Testis (tissue), 2 donors: ENCODE measurements around the gene SLC4A11.

Experiments used
- POLR2A ChIP-seq: fragments of 450-650 bp; IDR thresholded peaks from one replicate; pipeline ENCODE4 v1.6.1; 2017; ENCODE audit warnings: antibody characterized with exemption, mild to moderate bottlenecking, moderate library complexity
- TF ChIP-seq, protein P1 (sequence below), 3 experiments: fragments of 450-650 bp in 2 of 3; fragments of 200-600 bp in 1 of 3; sonication (generic) in 1 of 3; IDR thresholded peaks; one replicate each; pipeline ENCODE4 v1.5.1; 2016 to 2019; ENCODE audit warnings: antibody characterized with exemption in 3 of 3, mild to moderate bottlenecking in 2 of 3, moderate library complexity in 1 of 3

DNA sequence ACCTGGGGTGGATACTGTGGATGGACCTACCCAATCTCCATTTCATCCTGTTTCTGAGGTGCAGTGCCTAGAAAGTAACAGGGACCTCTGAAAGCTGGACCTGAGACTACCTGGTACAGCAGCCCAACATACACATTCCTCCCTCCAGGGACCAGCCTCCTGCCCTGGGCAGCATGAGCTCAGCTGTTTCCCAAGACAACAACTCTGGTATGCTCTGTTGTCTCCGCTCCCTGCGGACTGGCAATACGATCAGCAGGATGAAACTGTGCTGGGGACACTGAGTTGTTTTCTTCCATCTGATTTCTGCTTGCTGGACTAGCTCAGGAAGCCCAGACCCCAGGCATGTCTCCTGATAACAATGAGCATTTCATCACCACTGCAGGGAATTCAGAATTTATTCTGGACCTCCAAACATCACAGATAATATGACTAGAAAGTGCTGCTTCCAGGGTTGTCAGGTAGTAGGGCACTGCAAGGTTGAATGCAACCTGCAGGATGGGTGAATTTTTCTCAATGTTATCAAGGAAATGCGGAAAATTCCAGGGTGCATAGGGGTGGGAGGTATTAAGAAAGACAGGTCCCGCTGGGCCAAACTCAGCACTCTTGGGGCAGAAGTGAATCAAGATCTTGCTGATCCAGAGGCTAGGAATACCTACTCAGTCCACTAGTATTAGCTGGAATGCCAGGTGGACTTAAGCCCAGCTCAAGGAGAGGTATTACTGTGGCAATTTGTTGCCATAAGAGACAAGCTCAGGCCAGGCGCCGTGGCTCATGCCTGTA lies 38.9 kb upstream of the SLC4A11 start:
- no peak for TF ChIP-seq POLR2A
- TF ChIP-seq, protein P1, sequence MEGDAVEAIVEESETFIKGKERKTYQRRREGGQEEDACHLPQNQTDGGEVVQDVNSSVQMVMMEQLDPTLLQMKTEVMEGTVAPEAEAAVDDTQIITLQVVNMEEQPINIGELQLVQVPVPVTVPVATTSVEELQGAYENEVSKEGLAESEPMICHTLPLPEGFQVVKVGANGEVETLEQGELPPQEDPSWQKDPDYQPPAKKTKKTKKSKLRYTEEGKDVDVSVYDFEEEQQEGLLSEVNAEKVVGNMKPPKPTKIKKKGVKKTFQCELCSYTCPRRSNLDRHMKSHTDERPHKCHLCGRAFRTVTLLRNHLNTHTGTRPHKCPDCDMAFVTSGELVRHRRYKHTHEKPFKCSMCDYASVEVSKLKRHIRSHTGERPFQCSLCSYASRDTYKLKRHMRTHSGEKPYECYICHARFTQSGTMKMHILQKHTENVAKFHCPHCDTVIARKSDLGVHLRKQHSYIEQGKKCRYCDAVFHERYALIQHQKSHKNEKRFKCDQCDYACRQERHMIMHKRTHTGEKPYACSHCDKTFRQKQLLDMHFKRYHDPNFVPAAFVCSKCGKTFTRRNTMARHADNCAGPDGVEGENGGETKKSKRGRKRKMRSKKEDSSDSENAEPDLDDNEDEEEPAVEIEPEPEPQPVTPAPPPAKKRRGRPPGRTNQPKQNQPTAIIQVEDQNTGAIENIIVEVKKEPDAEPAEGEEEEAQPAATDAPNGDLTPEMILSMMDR (IDR thresholded peaks at IDR 0.05): no peak
